Activated T-helper 9 cell treated with anti-CD3 and anti-CD28 coated beads, Interleukin-2, amount 50 U/mL, for 16 hours (primary cell): ENCODE data around the gene PIGL.
"Not testable (repeated sequence)": the region's sequence is repeated elsewhere in the genome, so short reads cannot be mapped to it uniquely, and the experiment has no call there.

Source experiments
- DNase-seq: peaks from one replicate; pipeline ENCODE4 v3.0.0-alpha.2; 2020; ENCODE audit warnings: low read depth

PIGL gene

GRCh38 chr17:16217002-16217635, at the start of gene PIGL:
TSS of gene PIGL (plus strand) at chr17:16217210. CDS start at chr17:16217227, 17 bp downstream.
- DNase-seq = peak; percentile 81

GRCh38 chr17:16171613-16172012, 45.4 kb upstream of the PIGL start:
- DNase-seq = no peak

GRCh38 chr17:16178836-16179235, 38.2 kb upstream of the PIGL start:
- DNase-seq = no peak

- DNase-seq = no peak
These were observed 35.4 kb upstream of the PIGL start for GRCh38 chr17:16181581-16181980.

- DNase-seq = no peak
These were observed 29.4 kb upstream of the PIGL start for GRCh38 chr17:16187642-16188041.

GRCh38 chr17:16189791-16190348, 27.1 kb upstream of the PIGL start:
- DNase-seq = no peak

GRCh38 chr17:16190703-16191360, 26.2 kb upstream of the PIGL start:
- no peak for DNase-seq

- DNase-seq = no peak
These were observed 25.4 kb upstream of the PIGL start for GRCh38 chr17:16191604-16192003.

- DNase-seq = not testable (repeated sequence)
These were observed 22.6 kb upstream of the PIGL start for GRCh38 chr17:16194307-16194835.

GRCh38 chr17:16197276-16197675, 19.7 kb upstream of the PIGL start:
- no peak for DNase-seq

- DNase-seq = no peak
These were observed 17.9 kb upstream of the PIGL start for GRCh38 chr17:16199093-16199492.

- not testable (repeated sequence) for DNase-seq
These were observed 15.3 kb upstream of the PIGL start for GRCh38 chr17:16201693-16202131.

GRCh38 chr17:16202554-16203500, 14.2 kb upstream of the PIGL start:
- not testable (repeated sequence) for DNase-seq

GRCh38 chr17:16204763-16205162, 12.2 kb upstream of the PIGL start:
- DNase-seq = not testable (repeated sequence)

GRCh38 chr17:16211590-16211989, 5.4 kb upstream of the PIGL start:
- DNase-seq = no peak

- DNase-seq = no peak
These were observed 4.2 kb upstream of the PIGL start for GRCh38 chr17:16212793-16213192.

- DNase-seq = no peak
These were observed 2.6 kb upstream of the PIGL start for GRCh38 chr17:16214190-16215001.

GRCh38 chr17:16215002-16215272, 2.1 kb upstream of the PIGL start:
- peak; percentile 27 for DNase-seq

- DNase-seq = peak; percentile 83
These were observed 1.6 kb upstream of the PIGL start, which contains the start of gene NCOR1 for GRCh38 chr17:16215273-16215964. TSS of gene NCOR1 (minus strand) at chr17:16215534. CDS start at chr17:16194569, 20,965 bp downstream.

GRCh38 chr17:16215965-16216316, 1.1 kb upstream of the PIGL start:
- DNase-seq = no peak
